K562 (cell line): ENCODE measurements around the gene CEACAM20. TPM values are rescaled to one million over a fixed set of nuclear protein-coding genes. Genes with fewer than 3 reads are reported as not detected.

Experiments used
- polyA plus RNA-seq, 8 experiments: library from polyadenylated mRNA; depleted of rRNA in 4 of 8; stranded (reverse) in 5 of 8; unstranded in 3 of 8; fragments of >200 nt; fragmentation: Nextera tagmentation in 2 of 8; fragmentation: Illumina TruSeq in 1 of 8; extraction: Ambion mirVana in 2 of 8; extraction: Trizol in 1 of 8; gene quantifications; 2 replicates each; pipeline versions ENCODE4 v1.2.1 to v1.2.3, GENCODE V29; 2011 to 2014; ENCODE audit warnings: inconsistent platforms in 1 of 8, missing spikeins in 1 of 8
- small RNA-seq: library from RNA; depleted of rRNA; stranded (forward); fragments of <200 nt; gene quantifications from one replicate; pipeline ENCODE3, GENCODE V24; 2014
- total RNA-seq, 7 experiments: library from RNA; depleted of rRNA in 6 of 7; stranded (reverse); fragments of >200 nt in 6 of 7; fragmentation: Illumina TruSeq in 2 of 7; extraction: Trizol in 2 of 7; gene quantifications; 2 replicates each; pipeline versions ENCODE4 v1.2.1 to v1.2.3, GENCODE V29; 2011 to 2021; ENCODE audit warnings: low replicate concordance in 1 of 7

Gene CEACAM20
- total and polyA plus RNA-seq, 9 of the 15 experiments (the other 6 are each of a cell fraction or from before 2014, with no cell fraction given), result not detected

Small RNA genes lying within 50 kb of the gene (small RNA-seq; reads per million reads assigned to genes)
- not detected for gene AC243964.1

Other genes with a start within 250 kb of the CEACAM20 start
Only the 7 nearest of the 11 such genes appear.
- gene ZNF285, start 128.1 kb downstream of the CEACAM20 start, total RNA-seq (2014; rRNA removed), result 0.33 and 0.50 TPM in 2 replicates
- gene ZNF285, start 128.1 kb downstream of the CEACAM20 start, total RNA-seq (2014; rRNA removed; fragmentation: Illumina TruSeq; extraction: Trizol), result 0.73 and 1.1 TPM in 2 replicates
- 0.53 and 0.76 TPM in 2 replicates for gene ZNF285, start 128.1 kb downstream of the CEACAM20 start, total RNA-seq (2015; rRNA removed; fragmentation: Illumina TruSeq; extraction: Trizol)
- 0.65 and 1.1 TPM in 2 replicates for gene ZNF285, start 128.1 kb downstream of the CEACAM20 start, total RNA-seq (2021)
- 0.36 TPM in 1 of 2 replicates, not detected in the other for gene ZNF285, start 128.1 kb downstream of the CEACAM20 start, polyA plus RNA-seq (2011; rRNA removed)
- 0.18 and 0.42 TPM in 2 replicates for gene ZNF285, start 128.1 kb downstream of the CEACAM20 start, polyA plus RNA-seq (2014; fragmentation: Illumina TruSeq; extraction: Trizol)
- gene ZNF285, start 128.1 kb downstream of the CEACAM20 start, polyA plus RNA-seq (2014; fragmentation: Nextera tagmentation; extraction: Ambion mirVana), result under 1 TPM; 0.14 to 0.67 TPM
- gene ZNF285, start 128.1 kb downstream of the CEACAM20 start, polyA plus RNA-seq (2014; rRNA removed), result 0.20 and 0.38 TPM in 2 replicates
- 0.50 and 2.5 TPM in 2 replicates for gene ZNF229, start 81.2 kb downstream of the CEACAM20 start, total RNA-seq (2014; rRNA removed)
- gene ZNF229, start 81.2 kb downstream of the CEACAM20 start, total RNA-seq (2014; rRNA removed; fragmentation: Illumina TruSeq; extraction: Trizol), result 1.1 and 1.5 TPM in 2 replicates
- 0.94 TPM in 2 replicates for gene ZNF229, start 81.2 kb downstream of the CEACAM20 start, total RNA-seq (2015; rRNA removed; fragmentation: Illumina TruSeq; extraction: Trizol)
- gene ZNF229, start 81.2 kb downstream of the CEACAM20 start, total RNA-seq (2021), result 1.0 and 2.4 TPM in 2 replicates
- 0.08 and 0.40 TPM in 2 replicates for gene ZNF229, start 81.2 kb downstream of the CEACAM20 start, polyA plus RNA-seq (2011; rRNA removed)
- 0.72 and 0.79 TPM in 2 replicates for gene ZNF229, start 81.2 kb downstream of the CEACAM20 start, polyA plus RNA-seq (2014; fragmentation: Illumina TruSeq; extraction: Trizol)
- under 1 TPM; 0.31 to 0.74 TPM for gene ZNF229, start 81.2 kb downstream of the CEACAM20 start, polyA plus RNA-seq (2014; fragmentation: Nextera tagmentation; extraction: Ambion mirVana)
- 0.50 and 0.56 TPM in 2 replicates for gene ZNF229, start 81.2 kb downstream of the CEACAM20 start, polyA plus RNA-seq (2014; rRNA removed)
- gene ZNF180, start 29.2 kb downstream of the CEACAM20 start, total RNA-seq (2014; rRNA removed), result 5.1 and 7.6 TPM in 2 replicates
- 8.7 and 11.5 TPM in 2 replicates for gene ZNF180, start 29.2 kb downstream of the CEACAM20 start, total RNA-seq (2014; rRNA removed; fragmentation: Illumina TruSeq; extraction: Trizol)
- 7.1 and 8.6 TPM in 2 replicates for gene ZNF180, start 29.2 kb downstream of the CEACAM20 start, total RNA-seq (2015; rRNA removed; fragmentation: Illumina TruSeq; extraction: Trizol)
- gene ZNF180, start 29.2 kb downstream of the CEACAM20 start, total RNA-seq (2021), result 6.3 and 7.5 TPM in 2 replicates
- 2.0 and 2.3 TPM in 2 replicates for gene ZNF180, start 29.2 kb downstream of the CEACAM20 start, polyA plus RNA-seq (2011; rRNA removed)
- 5.8 and 5.9 TPM in 2 replicates for gene ZNF180, start 29.2 kb downstream of the CEACAM20 start, polyA plus RNA-seq (2014; fragmentation: Illumina TruSeq; extraction: Trizol)
- 1 to 10 TPM; 1.8 to 2.9 TPM for gene ZNF180, start 29.2 kb downstream of the CEACAM20 start, polyA plus RNA-seq (2014; fragmentation: Nextera tagmentation; extraction: Ambion mirVana)
- 3.9 and 4.1 TPM in 2 replicates for gene ZNF180, start 29.2 kb downstream of the CEACAM20 start, polyA plus RNA-seq (2014; rRNA removed)
- gene IGSF23, start 83.9 kb upstream of the CEACAM20 start, total RNA-seq (2014; rRNA removed), result not detected in 2 replicates
- gene IGSF23, start 83.9 kb upstream of the CEACAM20 start, total RNA-seq (2014; rRNA removed; fragmentation: Illumina TruSeq; extraction: Trizol), result not detected in 2 replicates
- not detected in 2 replicates for gene IGSF23, start 83.9 kb upstream of the CEACAM20 start, total RNA-seq (2015; rRNA removed; fragmentation: Illumina TruSeq; extraction: Trizol)
- gene IGSF23, start 83.9 kb upstream of the CEACAM20 start, total RNA-seq (2021), result not detected in 2 replicates
- not detected in 2 replicates for gene IGSF23, start 83.9 kb upstream of the CEACAM20 start, polyA plus RNA-seq (2011; rRNA removed)
- gene IGSF23, start 83.9 kb upstream of the CEACAM20 start, polyA plus RNA-seq (2014; fragmentation: Illumina TruSeq; extraction: Trizol), result not detected in 2 replicates
- gene IGSF23, start 83.9 kb upstream of the CEACAM20 start, polyA plus RNA-seq (2014; fragmentation: Nextera tagmentation; extraction: Ambion mirVana), result not detected
- gene IGSF23, start 83.9 kb upstream of the CEACAM20 start, polyA plus RNA-seq (2014; rRNA removed), result not detected in 2 replicates
- gene PVR, start 114.2 kb upstream of the CEACAM20 start, total RNA-seq (2014; rRNA removed), result 13.8 and 17.0 TPM in 2 replicates
- 8.3 and 9.8 TPM in 2 replicates for gene PVR, start 114.2 kb upstream of the CEACAM20 start, total RNA-seq (2014; rRNA removed; fragmentation: Illumina TruSeq; extraction: Trizol)
- 9.8 and 10.8 TPM in 2 replicates for gene PVR, start 114.2 kb upstream of the CEACAM20 start, total RNA-seq (2015; rRNA removed; fragmentation: Illumina TruSeq; extraction: Trizol)
- gene PVR, start 114.2 kb upstream of the CEACAM20 start, total RNA-seq (2021), result 13.3 and 14.5 TPM in 2 replicates
- 6.5 and 9.2 TPM in 2 replicates for gene PVR, start 114.2 kb upstream of the CEACAM20 start, polyA plus RNA-seq (2011; rRNA removed)
- 13.9 and 14.0 TPM in 2 replicates for gene PVR, start 114.2 kb upstream of the CEACAM20 start, polyA plus RNA-seq (2014; fragmentation: Illumina TruSeq; extraction: Trizol)
- 1 to 10 TPM in 1 of 2 experiments, under 1 TPM in 1; 0.89 to 1.5 TPM for gene PVR, start 114.2 kb upstream of the CEACAM20 start, polyA plus RNA-seq (2014; fragmentation: Nextera tagmentation; extraction: Ambion mirVana)
- gene PVR, start 114.2 kb upstream of the CEACAM20 start, polyA plus RNA-seq (2014; rRNA removed), result 9.1 and 10.9 TPM in 2 replicates
- 0.49 TPM in 1 of 2 replicates, not detected in the other for gene CEACAM19, start 141.8 kb upstream of the CEACAM20 start, total RNA-seq (2014; rRNA removed)
- gene CEACAM19, start 141.8 kb upstream of the CEACAM20 start, total RNA-seq (2014; rRNA removed; fragmentation: Illumina TruSeq; extraction: Trizol), result 0.13 and 0.15 TPM in 2 replicates
- gene CEACAM19, start 141.8 kb upstream of the CEACAM20 start, total RNA-seq (2015; rRNA removed; fragmentation: Illumina TruSeq; extraction: Trizol), result 0.15 TPM in 1 of 2 replicates, not detected in the other
- 0.09 and 0.29 TPM in 2 replicates for gene CEACAM19, start 141.8 kb upstream of the CEACAM20 start, total RNA-seq (2021)
- gene CEACAM19, start 141.8 kb upstream of the CEACAM20 start, polyA plus RNA-seq (2011; rRNA removed), result 0.17 and 0.31 TPM in 2 replicates
- 0.17 and 0.30 TPM in 2 replicates for gene CEACAM19, start 141.8 kb upstream of the CEACAM20 start, polyA plus RNA-seq (2014; fragmentation: Illumina TruSeq; extraction: Trizol)
- not detected for gene CEACAM19, start 141.8 kb upstream of the CEACAM20 start, polyA plus RNA-seq (2014; fragmentation: Nextera tagmentation; extraction: Ambion mirVana)
- 0.50 TPM in 1 of 2 replicates, not detected in the other for gene CEACAM19, start 141.8 kb upstream of the CEACAM20 start, polyA plus RNA-seq (2014; rRNA removed)
- not detected in 2 replicates for gene CEACAM16, start 169.5 kb upstream of the CEACAM20 start, total RNA-seq (2014; rRNA removed)
- gene CEACAM16, start 169.5 kb upstream of the CEACAM20 start, total RNA-seq (2014; rRNA removed; fragmentation: Illumina TruSeq; extraction: Trizol), result not detected in 2 replicates
- gene CEACAM16, start 169.5 kb upstream of the CEACAM20 start, total RNA-seq (2015; rRNA removed; fragmentation: Illumina TruSeq; extraction: Trizol), result not detected in 2 replicates
- not detected in 2 replicates for gene CEACAM16, start 169.5 kb upstream of the CEACAM20 start, total RNA-seq (2021)
- not detected in 2 replicates for gene CEACAM16, start 169.5 kb upstream of the CEACAM20 start, polyA plus RNA-seq (2011; rRNA removed)
- not detected in 2 replicates for gene CEACAM16, start 169.5 kb upstream of the CEACAM20 start, polyA plus RNA-seq (2014; fragmentation: Illumina TruSeq; extraction: Trizol)
- not detected for gene CEACAM16, start 169.5 kb upstream of the CEACAM20 start, polyA plus RNA-seq (2014; fragmentation: Nextera tagmentation; extraction: Ambion mirVana)
- gene CEACAM16, start 169.5 kb upstream of the CEACAM20 start, polyA plus RNA-seq (2014; rRNA removed), result not detected in 2 replicates